GM12874 (cell line): ENCODE data around the gene BCL6B.

Experiments
- TF ChIP-seq, protein P1 (sequence below): IDR thresholded peaks from 2 replicates; pipeline ENCODE4 v1.5.1; 2011; ENCODE audit warnings: low read depth, mild to moderate bottlenecking, control low read depth, low read length, moderate library complexity; ENCODE audit not compliant: insufficient read depth

Gene BCL6B

DNA sequence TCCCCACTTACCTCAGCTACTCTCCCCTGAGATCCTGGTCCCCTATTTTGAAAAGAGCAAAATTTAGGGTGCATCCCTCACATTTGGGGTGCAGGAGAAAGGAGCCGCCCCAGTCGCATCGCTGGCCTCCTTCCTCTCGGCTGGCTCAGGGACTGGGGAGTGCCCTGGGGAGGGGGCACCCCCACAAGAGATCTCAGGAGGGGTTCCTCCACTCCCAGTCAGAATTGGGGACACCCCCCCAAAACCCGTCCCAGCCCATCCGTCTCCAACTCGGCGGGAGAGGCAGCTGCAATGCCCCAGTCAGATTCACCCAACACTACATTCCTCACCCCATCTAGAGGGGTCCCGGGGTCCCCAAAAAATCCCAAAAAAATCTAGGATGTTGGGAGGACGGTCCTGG lies 3.5 kb upstream of the BCL6B start:
- TF ChIP-seq, protein P1, sequence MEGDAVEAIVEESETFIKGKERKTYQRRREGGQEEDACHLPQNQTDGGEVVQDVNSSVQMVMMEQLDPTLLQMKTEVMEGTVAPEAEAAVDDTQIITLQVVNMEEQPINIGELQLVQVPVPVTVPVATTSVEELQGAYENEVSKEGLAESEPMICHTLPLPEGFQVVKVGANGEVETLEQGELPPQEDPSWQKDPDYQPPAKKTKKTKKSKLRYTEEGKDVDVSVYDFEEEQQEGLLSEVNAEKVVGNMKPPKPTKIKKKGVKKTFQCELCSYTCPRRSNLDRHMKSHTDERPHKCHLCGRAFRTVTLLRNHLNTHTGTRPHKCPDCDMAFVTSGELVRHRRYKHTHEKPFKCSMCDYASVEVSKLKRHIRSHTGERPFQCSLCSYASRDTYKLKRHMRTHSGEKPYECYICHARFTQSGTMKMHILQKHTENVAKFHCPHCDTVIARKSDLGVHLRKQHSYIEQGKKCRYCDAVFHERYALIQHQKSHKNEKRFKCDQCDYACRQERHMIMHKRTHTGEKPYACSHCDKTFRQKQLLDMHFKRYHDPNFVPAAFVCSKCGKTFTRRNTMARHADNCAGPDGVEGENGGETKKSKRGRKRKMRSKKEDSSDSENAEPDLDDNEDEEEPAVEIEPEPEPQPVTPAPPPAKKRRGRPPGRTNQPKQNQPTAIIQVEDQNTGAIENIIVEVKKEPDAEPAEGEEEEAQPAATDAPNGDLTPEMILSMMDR = no peak

DNA sequence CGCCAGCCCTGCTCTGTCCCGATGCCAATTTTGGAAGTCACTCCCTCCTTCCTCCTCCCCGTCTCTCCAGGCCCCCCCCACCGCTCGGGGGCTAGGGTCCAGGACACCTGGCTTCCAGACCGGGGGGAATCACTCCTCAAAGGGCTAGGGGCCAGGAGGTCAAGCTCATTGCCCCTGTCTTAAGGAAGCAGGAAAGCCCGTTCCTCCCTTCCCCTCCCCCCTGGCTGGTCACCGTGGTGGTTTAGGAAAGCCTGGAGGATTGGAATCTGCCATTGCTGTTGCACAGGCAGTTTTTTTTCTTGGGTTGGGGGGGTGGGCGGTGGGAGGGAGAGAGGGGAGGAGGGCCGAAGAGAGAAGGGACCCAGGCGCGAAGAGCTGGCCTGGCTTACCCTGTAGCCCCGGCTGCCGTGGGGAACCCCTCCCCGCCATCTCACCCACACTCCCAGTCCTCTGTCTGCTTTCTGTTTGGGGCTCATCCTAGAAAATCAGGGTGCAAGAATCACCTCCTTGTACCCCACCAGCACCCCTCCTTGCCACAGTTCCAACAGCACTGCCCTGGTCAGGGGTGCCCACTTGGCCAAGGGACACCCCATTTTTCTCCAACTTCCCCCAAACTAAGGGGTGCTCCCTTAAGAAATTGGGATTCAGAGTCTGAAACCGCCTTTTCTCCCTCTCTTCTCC lies 2.9 kb upstream of the BCL6B start:
- TF ChIP-seq, protein P1 = no peak

DNA sequence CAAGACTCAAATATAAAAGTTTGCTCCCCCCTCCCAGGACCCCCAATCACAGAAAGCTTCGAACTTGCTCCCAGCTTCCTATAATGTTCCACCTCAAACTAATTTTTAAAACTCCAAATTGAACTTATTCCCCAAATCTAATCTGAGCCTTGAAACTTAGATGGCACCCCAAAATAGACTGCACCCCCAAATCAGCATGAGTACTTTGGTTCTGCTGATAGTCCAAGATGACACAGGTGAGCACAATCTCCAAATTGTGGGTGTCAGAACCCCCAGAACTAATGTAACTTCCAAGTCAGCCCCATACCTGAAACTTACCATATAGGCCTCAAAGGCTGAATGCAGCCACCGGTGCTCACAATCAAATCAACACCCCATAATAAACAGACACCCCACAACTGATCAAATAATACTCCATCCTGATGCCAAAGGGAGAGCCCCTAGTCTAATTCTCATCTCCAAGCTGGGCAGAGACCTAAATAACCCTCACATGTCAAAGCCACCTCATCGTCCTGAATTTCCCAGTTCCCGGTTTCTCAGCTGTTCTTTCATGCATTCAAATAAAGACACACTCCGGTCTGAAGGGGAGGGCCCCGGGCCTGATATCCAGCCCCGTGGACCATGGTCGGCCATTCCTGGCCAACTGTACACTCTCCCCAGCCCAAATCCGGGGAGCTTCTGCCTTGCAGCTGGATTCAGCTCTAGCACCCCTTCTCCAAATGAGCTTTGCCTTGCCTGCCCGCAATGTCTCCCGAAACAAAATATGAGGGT lies 1.8 kb upstream of the BCL6B start:
- TF ChIP-seq, protein P1 = no peak

DNA sequence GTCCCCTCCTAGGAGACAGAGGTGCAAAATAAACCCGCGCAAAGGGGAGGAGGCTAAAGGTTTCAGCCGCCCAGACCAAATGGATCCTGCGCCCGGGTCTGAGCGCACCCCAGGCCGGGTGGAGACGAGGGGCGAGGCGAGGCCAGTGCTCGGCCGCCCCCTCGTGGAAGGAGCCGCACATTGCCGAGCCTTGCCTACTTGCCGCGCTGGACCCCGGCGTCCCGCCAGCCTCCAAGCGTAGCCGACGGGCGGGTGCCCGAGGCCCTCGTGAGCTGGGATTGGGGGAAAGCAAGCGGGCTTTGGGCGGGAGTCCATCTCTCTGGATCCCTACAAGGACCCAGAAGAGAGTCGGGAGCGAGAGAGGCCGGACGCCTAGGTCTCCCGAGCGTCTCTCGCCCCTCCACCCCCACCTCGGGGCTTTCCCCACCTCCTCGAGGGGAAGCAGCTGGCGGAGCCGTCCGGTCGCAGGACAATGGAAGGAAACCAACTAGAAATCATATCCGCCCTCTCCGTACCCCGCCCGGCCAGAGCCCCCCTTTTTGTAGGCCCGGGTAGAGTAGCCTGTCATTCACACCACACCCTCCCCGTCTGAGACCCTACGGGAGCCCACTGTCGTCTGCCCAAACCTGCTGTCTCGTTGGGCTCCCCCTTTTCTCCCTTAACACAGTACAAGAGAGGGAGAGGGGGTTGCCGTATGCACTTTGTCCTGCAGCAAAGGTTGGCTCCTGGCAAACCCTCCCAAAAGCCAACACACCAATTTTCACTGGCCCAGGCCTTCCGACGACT lies 664 bp upstream of the BCL6B start:
- TF ChIP-seq, protein P1 = peak; percentile 98

DNA sequence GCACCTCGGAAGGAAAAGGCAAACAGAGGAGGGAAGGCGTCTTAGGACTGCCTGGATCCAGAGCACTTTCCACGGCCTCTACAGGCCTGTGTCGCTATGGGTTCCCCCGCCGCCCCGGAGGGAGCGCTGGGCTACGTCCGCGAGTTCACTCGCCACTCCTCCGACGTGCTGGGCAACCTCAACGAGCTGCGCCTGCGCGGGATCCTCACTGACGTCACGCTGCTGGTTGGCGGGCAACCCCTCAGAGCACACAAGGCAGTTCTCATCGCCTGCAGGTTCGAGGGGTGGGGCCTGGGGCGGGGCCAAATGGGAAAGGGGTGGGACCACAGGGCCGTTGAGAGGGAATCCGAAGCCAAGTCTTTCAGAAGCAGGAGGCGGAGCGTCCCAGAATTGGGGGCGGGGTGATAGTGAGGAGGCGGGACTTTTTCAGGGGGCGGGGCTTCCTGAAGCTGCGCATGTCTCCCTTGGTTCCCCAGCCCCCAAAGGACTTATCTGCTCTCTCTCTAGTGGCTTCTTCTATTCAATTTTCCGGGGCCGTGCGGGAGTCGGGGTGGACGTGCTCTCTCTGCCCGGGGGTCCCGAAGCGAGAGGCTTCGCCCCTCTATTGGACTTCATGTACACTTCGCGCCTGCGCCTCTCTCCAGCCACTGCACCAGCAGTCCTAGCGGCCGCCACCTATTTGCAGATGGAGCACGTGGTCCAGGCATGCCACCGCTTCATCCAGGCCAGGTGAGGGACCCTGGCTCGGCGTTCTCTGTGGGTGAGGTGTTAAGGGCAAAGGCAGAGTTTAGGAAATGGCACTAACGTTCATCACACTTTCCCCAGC lies 939 bp downstream of the BCL6B start:
- TF ChIP-seq, protein P1 = no peak

DNA sequence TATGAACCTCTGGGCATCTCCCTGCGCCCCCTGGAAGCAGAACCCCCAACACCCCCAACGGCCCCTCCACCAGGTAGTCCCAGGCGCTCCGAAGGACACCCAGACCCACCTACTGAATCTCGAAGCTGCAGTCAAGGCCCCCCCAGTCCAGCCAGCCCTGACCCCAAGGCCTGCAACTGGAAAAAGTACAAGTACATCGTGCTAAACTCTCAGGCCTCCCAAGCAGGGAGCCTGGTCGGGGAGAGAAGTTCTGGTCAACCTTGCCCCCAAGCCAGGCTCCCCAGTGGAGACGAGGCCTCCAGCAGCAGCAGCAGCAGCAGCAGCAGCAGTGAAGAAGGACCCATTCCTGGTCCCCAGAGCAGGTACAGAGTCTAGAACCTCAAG lies 1.5 kb downstream of the BCL6B start:
- TF ChIP-seq, protein P1 = no peak
